ENCODE results near the gene ZNF536.

DNA sequence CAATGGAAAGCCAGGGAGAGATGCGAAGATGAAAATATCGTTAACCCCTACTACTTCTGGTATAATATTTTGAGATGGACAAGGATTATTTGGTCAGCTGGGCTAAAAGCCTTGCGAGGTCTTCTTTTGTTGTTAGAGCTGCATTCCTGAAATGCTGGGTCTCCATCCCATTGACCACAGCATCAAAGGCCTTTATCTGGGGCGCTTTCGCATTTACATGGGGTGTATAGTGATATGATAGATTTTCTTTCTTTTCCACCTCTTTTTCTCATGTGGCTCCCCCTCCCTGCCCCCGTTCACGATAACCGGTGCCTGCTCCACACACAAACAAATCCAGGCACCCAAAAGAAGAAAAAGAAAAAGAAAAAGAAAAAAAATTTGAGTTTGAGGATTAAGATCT lies 77.5 kb downstream of the ZNF536 start:
- TF ChIP-seq, protein P1, sequence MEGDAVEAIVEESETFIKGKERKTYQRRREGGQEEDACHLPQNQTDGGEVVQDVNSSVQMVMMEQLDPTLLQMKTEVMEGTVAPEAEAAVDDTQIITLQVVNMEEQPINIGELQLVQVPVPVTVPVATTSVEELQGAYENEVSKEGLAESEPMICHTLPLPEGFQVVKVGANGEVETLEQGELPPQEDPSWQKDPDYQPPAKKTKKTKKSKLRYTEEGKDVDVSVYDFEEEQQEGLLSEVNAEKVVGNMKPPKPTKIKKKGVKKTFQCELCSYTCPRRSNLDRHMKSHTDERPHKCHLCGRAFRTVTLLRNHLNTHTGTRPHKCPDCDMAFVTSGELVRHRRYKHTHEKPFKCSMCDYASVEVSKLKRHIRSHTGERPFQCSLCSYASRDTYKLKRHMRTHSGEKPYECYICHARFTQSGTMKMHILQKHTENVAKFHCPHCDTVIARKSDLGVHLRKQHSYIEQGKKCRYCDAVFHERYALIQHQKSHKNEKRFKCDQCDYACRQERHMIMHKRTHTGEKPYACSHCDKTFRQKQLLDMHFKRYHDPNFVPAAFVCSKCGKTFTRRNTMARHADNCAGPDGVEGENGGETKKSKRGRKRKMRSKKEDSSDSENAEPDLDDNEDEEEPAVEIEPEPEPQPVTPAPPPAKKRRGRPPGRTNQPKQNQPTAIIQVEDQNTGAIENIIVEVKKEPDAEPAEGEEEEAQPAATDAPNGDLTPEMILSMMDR (IDR thresholded peaks at IDR 0.05): no peak
- no peak for TF ChIP-seq POLR2A (IDR thresholded peaks at IDR 0.05)
